H1 (cell line): ENCODE data around the gene TPSD1. TPM values are rescaled to one million over a fixed set of nuclear protein-coding genes. Genes with fewer than 3 reads are reported as not detected.
A peak's percentile ranks its signal among the peaks of the same experiment; 100 is the strongest.

Experiments
- CTCF ChIA-PET: fragments of 300-600 bp; sonication (Branson Sonifier 250); formaldehyde crosslinking; loops from one replicate; lab custom pipeline; 2021; ENCODE audit not compliant: partially characterized antibody; lab: Charles Lee
- POLR2A ChIA-PET: fragments of 300-600 bp; sonication (Branson Sonifier 250); formaldehyde crosslinking; loops from one replicate; lab custom pipeline; 2021; ENCODE audit warnings: inconsistent platforms; ENCODE audit not compliant: partially characterized antibody; lab: Charles Lee
- DNase-seq, 2 experiments: peaks; one replicate each; pipeline versions ENCODE4 v3.0.0 to v3.0.0-alpha.2; 2010 to 2022; ENCODE audit warnings: low spot score in 2 of 2, low read depth in 1 of 2, mixed read lengths in 1 of 2
- FAIRE-seq: peaks from 2 replicates; lab custom pipeline; 2011; peaks lifted over from hg19 to GRCh38; lab: Jason Lieb, UNC
- H2AFZ ChIP-seq: 2 replicates; pipeline ENCODE4 v1.8.1; 2012; ENCODE audit warnings: low read length, inconsistent platforms
- H2AK5ac ChIP-seq: 2 replicates; pipeline ENCODE4 v1.6.1; 2013; ENCODE audit warnings: low read depth, low read length
- H2BK120ac ChIP-seq: replicated peaks from 2 replicates; pipeline ENCODE3; 2013; ENCODE audit warnings: low read depth, low read length, inconsistent platforms
- H2BK12ac ChIP-seq: 2 replicates; pipeline ENCODE4 v1.6.1; 2013; ENCODE audit warnings: low read depth, low read length
- H2BK15ac ChIP-seq: 2 replicates; pipeline ENCODE4 v1.6.1; 2013; ENCODE audit warnings: low read length
- H2BK20ac ChIP-seq: 2 replicates; pipeline ENCODE4 v1.6.1; 2013; ENCODE audit warnings: low read length
- H2BK5ac ChIP-seq: 2 replicates; pipeline ENCODE4 v1.6.1; 2013; ENCODE audit warnings: low read depth, low read length
- H3K14ac ChIP-seq: 2 replicates; pipeline ENCODE4 v1.6.1; 2013; ENCODE audit warnings: inconsistent platforms; ENCODE audit not compliant: insufficient read length
- H3K18ac ChIP-seq: 2 replicates; pipeline ENCODE4 v1.6.1; 2013; ENCODE audit warnings: low read length; ENCODE audit errors: extremely low read depth
- H3K23ac ChIP-seq: 2 replicates; pipeline ENCODE4 v1.6.1; 2013; ENCODE audit warnings: inconsistent platforms; ENCODE audit not compliant: insufficient read length
- H3K23me2 ChIP-seq: 2 replicates; pipeline ENCODE4 v1.6.1; 2013; ENCODE audit warnings: low read depth, low read length
- H3K27ac ChIP-seq: 2 replicates; pipeline ENCODE4 v1.6.1; 2011; ENCODE audit warnings: low read depth, low read length, inconsistent platforms
- H3K27me3 ChIP-seq, 4 experiments: replicated peaks in 1 of 4; 1 replicate in 1 of 4; 2 replicates in 3 of 4; pipeline versions ENCODE4 v1.6.1 to v1.8.1; 2011 to 2013; ENCODE audit warnings: low read length in 3 of 4, mild to moderate bottlenecking in 3 of 4, inconsistent platforms in 2 of 4, mixed read lengths in 2 of 4, moderate library complexity in 1 of 4; ENCODE audit not compliant: control insufficient read depth in 3 of 4, insufficient read depth in 3 of 4; ENCODE audit errors: extremely low read depth in 1 of 4
- H3K36me3 ChIP-seq, 4 experiments: 2 replicates each; pipeline versions ENCODE4 v1.6.1 to v1.8.1; 2011 to 2013; ENCODE audit warnings: mild to moderate bottlenecking in 4 of 4, low read length in 3 of 4, moderate library complexity in 2 of 4, control low read depth in 1 of 4, inconsistent platforms in 1 of 4; ENCODE audit not compliant: insufficient read depth in 4 of 4, control insufficient read depth in 2 of 4
- H3K4ac ChIP-seq: replicated peaks from 2 replicates; pipeline ENCODE3; 2013; ENCODE audit warnings: low read length, low read depth, mixed read lengths, inconsistent platforms; ENCODE audit not compliant: insufficient read length
- H3K4me1 ChIP-seq, 4 experiments: replicated peaks in 1 of 4; 1 replicate in 1 of 4; 2 replicates in 3 of 4; pipeline versions ENCODE4 v1.6.1 to v1.8.1; 2011 to 2013; ENCODE audit warnings: low read length in 3 of 4, inconsistent platforms in 2 of 4, mixed read lengths in 1 of 4; ENCODE audit not compliant: insufficient read depth in 4 of 4, control insufficient read depth in 3 of 4
- H3K4me2 ChIP-seq, 2 experiments: 2 replicates each; pipeline versions ENCODE4 v1.6.1 to v1.8.1; 2011 to 2013; ENCODE audit warnings: low read depth in 2 of 2, low read length in 2 of 2, control low read depth in 1 of 2, inconsistent platforms in 1 of 2, mild to moderate bottlenecking in 1 of 2; ENCODE audit not compliant: insufficient read depth in 1 of 2
- H3K4me3 ChIP-seq, 4 experiments: fragments of 200-600, 300-600 bp in 1 of 4; sonication (generic), shearing (Covaris generic), sonication (Bioruptor Twin) in 1 of 4; 2 replicates each; pipeline versions ENCODE4 v1.5.1 to v1.8.1; 2011 to 2016; ENCODE audit warnings: low read length in 4 of 4, low read depth in 3 of 4, control low read depth in 2 of 4, inconsistent platforms in 2 of 4, mild to moderate bottlenecking in 2 of 4, mixed read lengths in 1 of 4, moderate library complexity in 1 of 4; ENCODE audit not compliant: insufficient read depth in 2 of 4; ENCODE audit errors: extremely low read depth in 1 of 4
- H3K56ac ChIP-seq: replicated peaks from 2 replicates; pipeline ENCODE3; 2013; ENCODE audit warnings: low read depth, mild to moderate bottlenecking, mixed read lengths, low read length, inconsistent platforms; ENCODE audit not compliant: insufficient read length
- H3K79me1 ChIP-seq: 2 replicates; pipeline ENCODE4 v1.6.1; 2013; ENCODE audit warnings: low read depth, low read length, control low read depth
- H3K79me2 ChIP-seq, 2 experiments: 2 replicates each; pipeline versions ENCODE4 v1.6.1 to v1.8.1; 2012 to 2013; ENCODE audit warnings: low read length in 2 of 2, mild to moderate bottlenecking in 2 of 2, inconsistent platforms in 1 of 2; ENCODE audit not compliant: insufficient read depth in 2 of 2, control insufficient read depth in 1 of 2
- H3K9ac ChIP-seq, 4 experiments: replicated peaks in 1 of 4; 1 replicate in 1 of 4; 2 replicates in 3 of 4; pipeline versions ENCODE4 v1.6.1 to v1.8.1; 2011 to 2013; ENCODE audit warnings: low read depth in 3 of 4, low read length in 3 of 4, control low read depth in 2 of 4, mild to moderate bottlenecking in 2 of 4, moderate library complexity in 2 of 4, inconsistent platforms in 1 of 4; ENCODE audit errors: extremely low read depth in 1 of 4
- H3K9me3 ChIP-seq, 2 experiments: 2 replicates each; pipeline versions ENCODE4 v1.6.1 to v1.8.1; 2012 to 2013; ENCODE audit warnings: mild to moderate bottlenecking in 2 of 2, moderate library complexity in 2 of 2, control low read depth in 1 of 2, inconsistent platforms in 1 of 2, low read depth in 1 of 2, low read length in 1 of 2, mixed read lengths in 1 of 2; ENCODE audit not compliant: insufficient read depth in 2 of 2
- H4K20me1 ChIP-seq, 2 experiments: replicated peaks in 1 of 2; 2 replicates each; pipeline versions ENCODE3 to v1.8.1; 2011 to 2013; ENCODE audit warnings: inconsistent platforms in 2 of 2, low read length in 2 of 2, mild to moderate bottlenecking in 1 of 2; ENCODE audit not compliant: insufficient read depth in 2 of 2, control insufficient read depth in 1 of 2
- H4K5ac ChIP-seq: 2 replicates; pipeline ENCODE4 v1.6.1; 2013; ENCODE audit warnings: low read length, low read depth, mixed read lengths, inconsistent platforms; ENCODE audit not compliant: insufficient read length
- H4K8ac ChIP-seq: 2 replicates; pipeline ENCODE4 v1.8.0; 2013; ENCODE audit warnings: mild to moderate bottlenecking, moderate library complexity, low read length, inconsistent platforms; ENCODE audit not compliant: insufficient read depth; ENCODE audit errors: extremely low read depth
- H4K91ac ChIP-seq: replicated peaks from 2 replicates; pipeline ENCODE3; 2013; ENCODE audit warnings: low read length, mixed read lengths, inconsistent platforms; ENCODE audit not compliant: insufficient read length
- EZH2 ChIP-seq: fragments of 200-600 bp; sonication (generic); IDR thresholded peaks from 2 replicates; pipeline ENCODE4 v1.7.1; 2012; ENCODE audit warnings: low read depth, mild to moderate bottlenecking, moderate library complexity, low read length, inconsistent platforms; ENCODE audit not compliant: severe bottlenecking
- HDAC2 ChIP-seq, 2 experiments: fragments of 300-600 bp in 1 of 2; sonication (generic) in 1 of 2; IDR thresholded peaks; 2 replicates each; pipeline ENCODE4 v1.6.1; 2011 to 2012; ENCODE audit warnings: low read depth in 2 of 2, low read length in 2 of 2, mild to moderate bottlenecking in 2 of 2, moderate library complexity in 2 of 2, borderline replicate concordance in 1 of 2, inconsistent platforms in 1 of 2
- HDAC6 ChIP-seq: IDR thresholded peaks from one replicate; pipeline ENCODE4 v1.7.1; 2012; ENCODE audit warnings: low read depth, mild to moderate bottlenecking, inconsistent platforms, low read length, moderate library complexity
- KDM1A ChIP-seq: fragments of 200-600, 300-600 bp; sonication (generic); IDR thresholded peaks from 2 replicates; pipeline ENCODE4 v1.7.1; 2016; ENCODE audit warnings: mild to moderate bottlenecking, low read length, borderline replicate concordance
- MAFK ChIP-seq: IDR thresholded peaks from 2 replicates; pipeline ENCODE4 v1.6.1; 2012; ENCODE audit warnings: low read depth, mild to moderate bottlenecking, improper control_type of control experiment, low read length
- NANOG ChIP-seq: IDR thresholded peaks from 2 replicates; pipeline ENCODE4 v1.6.1; 2011; ENCODE audit warnings: low read length, low read depth, mild to moderate bottlenecking, inconsistent platforms; ENCODE audit not compliant: insufficient read depth, poor library complexity, severe bottlenecking
- SP1 ChIP-seq: IDR thresholded peaks from 2 replicates; pipeline ENCODE4 v1.6.1; 2011; ENCODE audit warnings: low read depth, low read length
- SRF ChIP-seq: IDR thresholded peaks from 2 replicates; pipeline ENCODE4 v1.6.1; 2011; ENCODE audit warnings: mild to moderate bottlenecking, low read depth, low read length, moderate library complexity
- WGBS, 2 experiments: shearing (Covaris generic) in 1 of 2; methylation state at CpG; one replicate each; pipeline versions ENCODE4 v1.1.6 to v1.1.7; 2013 to 2015; ENCODE audit warnings: low lambda C conversion rate in 2 of 2, mixed read lengths in 2 of 2, inconsistent platforms in 1 of 2, low coverage in 1 of 2, missing lambda C conversion rate in 1 of 2; ENCODE audit not compliant: insufficient replicate concordance in 2 of 2, insufficient coverage in 1 of 2, insufficient read length in 1 of 2; ENCODE audit errors: extremely low coverage in 1 of 2, missing lambda C conversion rate in 1 of 2; 5-methylcytosine and 5-hydroxymethylcytosine counted together
- polyA plus RNA-seq, 7 experiments: library from polyadenylated mRNA; depleted of rRNA in 3 of 7; stranded (reverse) in 5 of 7; unstranded in 2 of 7; fragments of >200 nt in 5 of 7; fragments of 200-250 nt in 2 of 7; gene quantifications; 1 replicate in 5 of 7; 2 replicates in 1 of 7; 4 replicates in 1 of 7; pipeline versions ENCODE4 v1.2.1 to v1.2.3, GENCODE V29; 2011 to 2013; ENCODE audit warnings: missing spikeins in 2 of 7, mixed read lengths in 2 of 7
- total RNA-seq: library from RNA; stranded (reverse); fragmentation: NEBNext Ultra II Directional; extraction: Animal tissue kit (Norgen Biotek cat#: 25700); gene quantifications from 2 replicates; pipeline ENCODE4 v1.2.1, GENCODE V29; 2021

Gene TPSD1
- total and polyA plus RNA-seq, 2 of the 8 experiments (the other 6 are each of a cell fraction or from before 2014, with no cell fraction given): 0.26 TPM; not detected in 1

- Histone ChIP-seq H3K9me3 (peaks cover 0 to 2% of the 10 kb centered on the region in 2 experiments; a peak in 2 of 4 replicates), H3K23ac (no peak overlapping the region), H3K9ac (no peak overlapping the region), H2BK120ac (no peak overlapping the region), H3K79me2 (no peaks in the 10 kb centered on the region), H4K91ac (peak overlapping the region; percentile 39), H3K4ac (no peak overlapping the region), H4K8ac (peak overlapping the region; percentile 23; the same call in 1 of the 2 replicates), H3K4me1 (peaks cover 0 to 2% (median 0%) of the 10 kb centered on the region in 4 experiments; a peak in 2 of 7 replicates), H2AFZ (no peak overlapping the region), H3K18ac (no peak overlapping the region), H3K36me3 (no peaks in the 10 kb centered on the region; a peak in 1 of 8 replicates), H2BK5ac (0 out of 2 replicates have a peak overlapping the region, but pooled peaks have one; percentile 6), H3K27ac (no peak overlapping the region), H2BK12ac (no peak overlapping the region; the same call in 1 of the 2 replicates), H3K14ac (no peak overlapping the region), H3K56ac (no peak overlapping the region), H3K4me2 (no peak overlapping the region), H2BK20ac (no peak overlapping the region), H3K27me3 (peaks cover 0 to 14% (median 6%) of the 10 kb centered on the region in 4 experiments; a peak in 4 of 7 replicates), H4K5ac (no peak overlapping the region), H3K79me1 (no peaks in the 10 kb centered on the region; the same call in 1 of the 2 replicates), H3K23me2 (peaks cover 3% of the 10 kb centered on the region; the same call in 1 of the 2 replicates), H4K20me1 (peaks cover 0 to 7% of the 10 kb centered on the region in 2 experiments), H2BK15ac (no peak overlapping the region), H3K4me3 (no peak overlapping the region), H2AK5ac (no peak overlapping the region)
- no peak for FAIRE-seq
- 87% methylated on average over 11 of the region's 13 CpGs; no CpG with 5 or more reads in 1 of the 2 experiments for WGBS, 2 experiments
- ChIA-PET POLR2A (interaction anchor here (1.0 kb wide), 1 partner anchor 11 kb away, joined by 3 read pairs; no protein-coding TSS in a partner anchor), CTCF (interaction anchor here (0.9 kb wide), 1 partner anchor 37 kb away, joined by 3 read pairs; no protein-coding TSS in a partner anchor)
- DNase-seq: no peak
- TF ChIP-seq KDM1A (no peak), HDAC6 (no peak), SRF (no peak), HDAC2 (IDR thresholded peaks at IDR 0.05; ENCODE audit: borderline replicate concordance in 1 of 2, low read depth in 2 of 2, low read length in 2 of 2) (no peak), SP1 (no peak), MAFK (no peak), NANOG (no peak), EZH2 (no peak)
Measured at GRCh38 chr16:1265090-1265630, 9.3 kb downstream of the TPSD1 start.
